Inferior parietal cortex (tissue), 1 donor: ENCODE measurements around the gene BCAS1.

ENCODE experiments used
- DNase-seq: peaks from one replicate; pipeline ENCODE4 v3.0.0-alpha.2; 2016; ENCODE audit errors: extremely low spot score

Gene BCAS1, protein sequence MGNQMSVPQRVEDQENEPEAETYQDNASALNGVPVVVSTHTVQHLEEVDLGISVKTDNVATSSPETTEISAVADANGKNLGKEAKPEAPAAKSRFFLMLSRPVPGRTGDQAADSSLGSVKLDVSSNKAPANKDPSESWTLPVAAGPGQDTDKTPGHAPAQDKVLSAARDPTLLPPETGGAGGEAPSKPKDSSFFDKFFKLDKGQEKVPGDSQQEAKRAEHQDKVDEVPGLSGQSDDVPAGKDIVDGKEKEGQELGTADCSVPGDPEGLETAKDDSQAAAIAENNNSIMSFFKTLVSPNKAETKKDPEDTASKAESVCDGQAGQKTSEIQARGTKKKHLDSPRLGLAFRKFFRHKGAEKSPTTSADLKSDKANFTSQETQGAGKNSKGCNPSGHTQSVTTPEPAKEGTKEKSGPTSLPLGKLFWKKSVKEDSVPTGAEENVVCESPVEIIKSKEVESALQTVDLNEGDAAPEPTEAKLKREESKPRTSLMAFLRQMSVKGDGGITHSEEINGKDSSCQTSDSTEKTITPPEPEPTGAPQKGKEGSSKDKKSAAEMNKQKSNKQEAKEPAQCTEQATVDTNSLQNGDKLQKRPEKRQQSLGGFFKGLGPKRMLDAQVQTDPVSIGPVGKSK

GRCh38 chr20:54070187-54070987, at the start of gene BCAS1:
TSS of gene BCAS1 (minus strand) at chr20:54070594. CDS start at chr20:54058718, 11,876 bp downstream.
- no peak for DNase-seq

DNA sequence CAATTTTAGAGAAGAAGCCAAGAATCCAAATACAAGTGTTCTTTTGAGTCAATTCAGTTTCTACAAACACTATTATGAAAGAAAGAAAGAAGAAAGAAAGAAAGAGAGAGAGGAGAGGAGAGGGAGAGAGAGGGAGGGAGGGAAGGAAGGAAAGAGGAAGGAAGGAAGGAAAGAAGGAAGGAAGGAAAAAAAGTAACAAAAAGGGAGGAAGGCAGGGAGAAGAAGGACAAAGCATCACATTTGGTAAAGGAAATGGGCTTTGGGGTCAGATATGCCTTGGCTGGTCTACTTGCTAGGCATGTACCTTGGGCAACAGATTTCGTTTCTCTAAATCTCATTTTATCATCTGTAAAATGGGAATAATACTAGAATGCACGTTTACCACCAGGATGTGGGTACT, 49.4 kb upstream of the BCAS1 start:
- no peak for DNase-seq

DNA sequence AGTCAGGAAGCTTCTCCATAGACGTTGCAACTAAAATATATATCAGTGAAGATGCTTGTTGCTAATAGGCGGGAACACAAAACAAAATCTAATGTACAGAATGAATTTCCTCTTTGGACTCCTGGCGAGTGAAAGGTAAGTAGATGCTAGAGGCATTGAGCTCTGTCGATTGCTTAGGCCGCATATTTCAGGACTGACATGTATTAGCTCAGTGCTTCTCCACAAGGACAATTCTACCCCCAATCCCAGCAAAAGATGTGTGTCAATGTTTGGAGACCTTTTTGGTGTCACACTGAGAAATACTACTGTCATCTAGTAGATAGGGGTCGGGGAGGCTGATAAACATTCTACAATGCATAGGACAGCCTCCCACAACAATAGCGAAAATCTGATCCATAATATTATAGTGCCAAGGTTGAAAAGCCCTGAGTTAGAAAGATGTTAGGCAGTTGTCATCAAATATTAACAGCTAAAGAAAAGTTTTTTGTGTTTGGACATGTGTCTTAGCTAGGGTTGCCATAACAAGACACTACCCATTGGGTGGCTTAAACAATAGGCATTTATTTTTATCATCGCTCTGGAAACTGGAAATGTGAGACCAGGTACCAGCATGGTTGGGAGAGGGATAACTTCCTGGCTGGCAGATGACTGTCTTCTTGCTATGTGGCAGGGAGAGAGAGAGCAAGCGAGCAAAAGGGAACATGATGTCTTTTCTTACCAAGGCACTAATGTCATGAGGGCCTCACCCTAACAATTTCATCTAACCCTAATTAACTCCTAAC, 48.0 kb upstream of the BCAS1 start:
- DNase-seq: no peak

DNA sequence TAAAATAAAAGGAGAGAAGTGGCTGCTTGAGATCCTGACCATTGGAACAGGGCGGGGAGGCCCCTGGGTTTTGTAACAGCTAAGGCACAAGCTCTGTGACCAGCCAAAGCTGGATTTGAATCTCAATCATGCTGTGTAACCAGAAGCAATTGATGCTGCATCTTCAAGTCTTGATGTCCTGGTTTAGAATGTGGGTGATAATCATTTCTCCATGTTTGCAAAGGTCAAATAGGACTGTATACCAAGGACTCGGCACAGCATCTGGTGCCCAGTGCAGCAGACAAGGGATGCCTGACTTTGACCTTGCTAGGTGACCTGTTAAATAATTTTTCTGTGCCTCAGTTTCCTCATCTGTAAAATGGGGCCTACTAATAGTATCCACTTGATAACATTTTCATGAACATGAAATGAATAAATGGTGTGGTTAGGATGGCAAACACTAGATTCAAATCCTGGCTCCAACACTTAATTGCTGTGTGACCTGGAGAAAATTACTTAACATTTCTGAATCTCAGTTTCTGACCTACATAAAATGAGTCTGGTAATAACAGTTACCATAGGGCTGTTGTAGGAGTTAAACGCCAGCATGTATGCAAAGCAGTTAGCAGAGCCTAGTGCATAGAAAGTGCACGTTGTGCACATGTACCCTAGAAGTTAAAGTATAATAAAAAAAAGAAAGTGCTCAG, 46.3 kb upstream of the BCAS1 start:
- no peak for DNase-seq

DNA sequence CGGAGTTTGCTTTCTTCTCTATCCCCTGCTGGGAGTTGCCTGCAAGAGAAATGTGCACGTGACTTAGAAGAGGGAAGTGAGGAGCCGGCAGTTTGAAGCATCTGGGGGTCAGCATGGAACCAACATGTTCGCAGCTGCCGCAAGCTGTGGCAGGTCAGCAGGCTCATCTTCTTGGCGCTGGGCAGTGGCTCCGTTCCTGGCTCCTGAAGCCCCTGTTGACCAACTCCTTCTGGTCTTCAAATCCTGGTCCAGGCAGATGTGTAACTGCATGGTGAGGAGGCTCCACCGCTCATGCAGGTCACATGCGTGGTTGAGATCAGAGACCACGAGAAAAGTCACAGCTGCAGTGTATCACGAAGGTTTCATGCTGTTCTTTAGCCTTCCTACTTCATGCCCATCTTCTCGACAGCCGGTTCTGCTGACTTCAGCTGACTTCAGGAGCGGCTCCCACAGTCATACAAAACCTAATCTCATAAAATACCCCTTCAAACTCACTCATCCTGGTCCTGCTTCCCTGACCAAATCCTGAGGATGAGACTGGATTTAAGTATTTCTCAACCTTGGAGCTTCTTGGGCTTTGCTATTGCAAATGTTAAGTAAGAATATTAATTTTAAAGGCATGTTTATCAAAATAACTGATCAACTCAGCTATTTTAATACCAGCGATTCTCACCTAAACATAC, 44.9 kb upstream of the BCAS1 start:
- DNase-seq: no peak

- DNase-seq: no peak
These were observed 43.7 kb upstream of the BCAS1 start for GRCh38 chr20:54114109-54114508.

- DNase-seq: no peak
These were observed 43.2 kb upstream of the BCAS1 start for GRCh38 chr20:54113566-54113965.

DNA sequence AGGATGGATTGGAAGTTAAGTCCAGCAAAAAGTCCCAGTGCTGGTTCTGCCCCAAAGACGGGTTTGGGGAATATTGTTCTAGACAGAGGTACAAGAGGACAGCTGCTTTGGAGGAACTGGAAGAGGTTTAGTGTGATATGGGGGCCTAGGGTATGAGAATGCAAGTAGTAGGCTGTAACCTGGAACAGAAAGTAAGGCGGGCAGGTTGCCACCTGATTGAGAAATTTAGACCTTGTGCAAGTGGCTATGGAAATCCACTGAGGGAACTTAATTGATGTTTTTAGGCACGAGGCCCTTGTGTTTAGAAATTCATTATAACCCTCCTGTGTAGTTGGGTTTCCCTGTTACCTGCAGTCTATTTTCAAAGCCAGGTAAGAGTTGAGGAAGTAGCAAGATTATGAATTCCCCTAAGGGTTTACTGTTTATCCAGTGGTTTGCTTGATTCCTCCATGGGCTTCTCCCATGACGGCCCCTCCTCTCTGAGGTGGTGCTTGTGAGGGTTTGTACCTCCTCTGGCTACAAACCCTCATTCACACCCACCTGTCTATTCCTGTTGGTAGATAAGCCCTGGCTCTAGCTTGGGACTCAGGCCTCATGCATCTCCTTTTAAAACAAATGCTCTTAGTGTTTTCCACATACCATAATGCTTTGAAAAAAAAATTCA, 42.0 kb upstream of the BCAS1 start:
- no peak for DNase-seq

- no peak for DNase-seq
These were observed 41.1 kb upstream of the BCAS1 start for GRCh38 chr20:54111460-54111859.

- no peak for DNase-seq
These were observed 40.1 kb upstream of the BCAS1 start for GRCh38 chr20:54110457-54110856.

GRCh38 chr20:54110041-54110440, 39.6 kb upstream of the BCAS1 start:
- no peak for DNase-seq

DNA sequence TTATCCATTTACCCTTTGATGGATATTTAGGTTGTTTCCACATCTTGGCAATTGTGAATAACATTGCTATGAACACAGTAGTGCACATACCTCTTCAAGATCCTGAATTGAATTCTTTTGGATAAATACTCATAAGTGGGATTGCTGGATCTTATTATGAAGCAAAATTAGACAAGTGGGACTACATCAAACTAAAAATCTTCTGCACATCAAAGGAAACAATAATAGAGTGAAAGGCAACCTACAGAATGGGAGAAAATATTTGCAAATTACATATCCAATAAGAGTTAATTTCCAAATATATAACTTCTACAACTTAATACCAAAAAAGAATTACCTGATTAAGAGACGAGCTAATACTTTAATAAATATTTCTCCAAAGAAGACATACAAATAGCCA, 38.4 kb upstream of the BCAS1 start:
- no peak for DNase-seq

- DNase-seq: no peak
These were observed 37.9 kb upstream of the BCAS1 start for GRCh38 chr20:54108326-54108642.

DNA sequence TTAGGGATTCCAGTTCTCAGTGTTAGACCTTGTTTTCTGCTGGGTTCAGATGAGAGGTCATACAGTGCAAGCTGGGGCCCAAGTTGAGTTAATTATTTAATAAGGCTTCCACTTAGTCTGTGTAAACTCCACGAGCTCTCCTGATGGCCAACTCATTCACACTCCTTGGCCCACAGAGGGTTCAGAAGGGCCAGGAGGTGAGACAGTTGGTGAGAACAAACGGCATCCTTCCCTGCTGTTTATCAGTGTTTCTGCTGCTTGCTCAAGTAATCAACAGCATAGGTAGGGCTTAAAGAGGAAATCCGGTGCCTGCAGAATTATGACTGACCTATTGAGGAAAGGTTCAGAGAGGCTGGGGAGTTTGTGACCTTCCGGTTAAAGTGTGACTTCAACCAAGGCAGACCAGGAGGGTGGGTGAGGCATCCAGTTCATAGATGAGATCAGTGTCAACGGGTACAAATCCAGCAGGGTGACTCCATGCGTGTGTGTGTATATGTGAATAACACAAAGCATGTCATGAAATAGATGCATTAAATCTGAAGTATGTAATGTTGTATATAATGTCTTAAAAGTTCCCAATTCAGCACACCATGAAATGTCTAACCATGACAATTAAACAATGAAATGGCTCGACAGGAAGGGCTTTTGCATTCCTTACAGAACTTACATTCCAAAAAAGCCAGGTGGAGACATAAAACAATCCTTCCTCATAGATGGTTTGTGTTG, 37.4 kb upstream of the BCAS1 start:
- no peak for DNase-seq

DNA sequence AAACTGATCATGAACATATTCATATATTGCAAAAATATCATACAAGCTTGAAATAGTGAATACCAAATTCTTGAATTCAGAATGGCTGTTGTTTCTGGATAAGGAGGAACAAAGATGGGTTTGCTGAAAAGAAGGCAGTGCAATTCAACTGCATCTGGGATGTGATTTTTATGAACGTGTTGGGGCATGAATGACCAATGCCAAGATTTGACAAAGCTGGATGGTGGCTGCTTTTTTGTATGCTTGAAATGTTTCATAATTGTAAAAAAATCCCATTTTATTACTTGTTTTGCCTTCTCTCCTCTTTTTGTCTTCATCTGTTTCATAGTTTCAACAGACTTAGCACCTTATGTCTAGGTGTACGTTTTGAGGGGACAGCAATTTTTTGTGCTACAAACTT, 36.8 kb upstream of the BCAS1 start:
- DNase-seq: no peak

DNA sequence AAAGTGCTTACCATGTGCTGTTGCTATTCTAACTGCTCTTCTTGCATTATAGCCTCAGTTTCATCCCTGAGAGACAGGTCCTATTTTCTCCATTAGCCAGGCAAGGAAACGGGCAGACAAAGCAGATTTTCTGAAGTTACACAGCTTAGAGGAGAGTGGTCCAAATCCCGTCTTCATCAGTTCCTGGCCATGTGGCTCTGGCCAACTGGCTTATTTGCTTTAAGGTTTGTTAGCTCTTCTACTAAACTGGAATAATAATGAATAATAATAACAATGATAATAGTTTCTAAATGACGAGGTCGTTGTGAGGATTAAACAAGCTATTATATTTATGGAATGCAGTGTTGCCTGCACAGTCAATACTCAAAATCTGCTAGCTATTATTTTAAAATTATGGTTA, 35.8 kb upstream of the BCAS1 start:
- no peak for DNase-seq

GRCh38 chr20:54105653-54106052, 35.3 kb upstream of the BCAS1 start:
- DNase-seq: no peak

- no peak for DNase-seq
These were observed 34.4 kb upstream of the BCAS1 start for GRCh38 chr20:54104781-54105180.

- no peak for DNase-seq
These were observed 33.6 kb upstream of the BCAS1 start for GRCh38 chr20:54103762-54104600.
